Measurements from ENCODE around the gene CDC5L.

- TF ChIP-seq EP300 (IDR thresholded peaks at IDR 0.05) (no peak), POLR2A (IDR thresholded peaks at IDR 0.05) (no peak), CTCF (IDR thresholded peaks at IDR 0.05) (no peak)
Observed at GRCh38 chr6:44499609-44500008, 112.1 kb downstream of the CDC5L start.
